ENCODE measurements around the gene HDLBP. TPM values are rescaled to one million over a fixed set of nuclear protein-coding genes. Genes with fewer than 3 reads are reported as not detected.

Gene HDLBP
- total RNA-seq, 1 donor from 2014 or later, result 216 TPM

DNA sequence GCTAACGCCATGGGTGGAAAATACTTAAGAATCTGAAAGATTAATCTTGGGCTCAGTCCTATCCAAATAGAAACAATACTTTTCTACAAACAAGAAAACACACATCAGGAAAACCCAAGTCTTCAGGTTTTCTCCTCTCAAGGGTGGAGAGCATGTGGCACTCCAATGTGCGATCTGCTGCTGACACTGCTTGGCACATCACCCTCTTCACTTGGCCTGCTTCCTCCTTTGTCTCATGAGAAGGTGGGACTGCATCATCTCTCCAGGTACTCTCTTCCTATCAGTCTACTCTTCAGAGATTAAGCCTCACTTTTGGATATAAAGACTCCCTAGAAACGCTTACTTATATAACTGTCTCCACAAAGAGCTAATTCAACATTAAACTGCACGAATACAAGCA, 26.4 kb downstream of the HDLBP start:
- Mint-ChIP-seq H3K4me1 (ENCODE audit: low read depth, unreplicated experiment) (no peaks in the 10 kb centered on the region), H3K9me3 (ENCODE audit: unreplicated experiment) (no peaks in the 10 kb centered on the region), H3K4me3 (ENCODE audit: unreplicated experiment) (no peak overlapping the region), H3K36me3 (ENCODE audit: unreplicated experiment) (no peaks in the 10 kb centered on the region), H3K27me3 (ENCODE audit: unreplicated experiment) (no peaks in the 10 kb centered on the region), H3K27ac (ENCODE audit: unreplicated experiment) (no peak overlapping the region)
- TF ChIP-seq, protein P1, sequence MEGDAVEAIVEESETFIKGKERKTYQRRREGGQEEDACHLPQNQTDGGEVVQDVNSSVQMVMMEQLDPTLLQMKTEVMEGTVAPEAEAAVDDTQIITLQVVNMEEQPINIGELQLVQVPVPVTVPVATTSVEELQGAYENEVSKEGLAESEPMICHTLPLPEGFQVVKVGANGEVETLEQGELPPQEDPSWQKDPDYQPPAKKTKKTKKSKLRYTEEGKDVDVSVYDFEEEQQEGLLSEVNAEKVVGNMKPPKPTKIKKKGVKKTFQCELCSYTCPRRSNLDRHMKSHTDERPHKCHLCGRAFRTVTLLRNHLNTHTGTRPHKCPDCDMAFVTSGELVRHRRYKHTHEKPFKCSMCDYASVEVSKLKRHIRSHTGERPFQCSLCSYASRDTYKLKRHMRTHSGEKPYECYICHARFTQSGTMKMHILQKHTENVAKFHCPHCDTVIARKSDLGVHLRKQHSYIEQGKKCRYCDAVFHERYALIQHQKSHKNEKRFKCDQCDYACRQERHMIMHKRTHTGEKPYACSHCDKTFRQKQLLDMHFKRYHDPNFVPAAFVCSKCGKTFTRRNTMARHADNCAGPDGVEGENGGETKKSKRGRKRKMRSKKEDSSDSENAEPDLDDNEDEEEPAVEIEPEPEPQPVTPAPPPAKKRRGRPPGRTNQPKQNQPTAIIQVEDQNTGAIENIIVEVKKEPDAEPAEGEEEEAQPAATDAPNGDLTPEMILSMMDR (IDR thresholded peaks at IDR 0.05; ENCODE audit: partially characterized antibody, unreplicated experiment), result no peak
- DNase-seq, result no peak

DNA sequence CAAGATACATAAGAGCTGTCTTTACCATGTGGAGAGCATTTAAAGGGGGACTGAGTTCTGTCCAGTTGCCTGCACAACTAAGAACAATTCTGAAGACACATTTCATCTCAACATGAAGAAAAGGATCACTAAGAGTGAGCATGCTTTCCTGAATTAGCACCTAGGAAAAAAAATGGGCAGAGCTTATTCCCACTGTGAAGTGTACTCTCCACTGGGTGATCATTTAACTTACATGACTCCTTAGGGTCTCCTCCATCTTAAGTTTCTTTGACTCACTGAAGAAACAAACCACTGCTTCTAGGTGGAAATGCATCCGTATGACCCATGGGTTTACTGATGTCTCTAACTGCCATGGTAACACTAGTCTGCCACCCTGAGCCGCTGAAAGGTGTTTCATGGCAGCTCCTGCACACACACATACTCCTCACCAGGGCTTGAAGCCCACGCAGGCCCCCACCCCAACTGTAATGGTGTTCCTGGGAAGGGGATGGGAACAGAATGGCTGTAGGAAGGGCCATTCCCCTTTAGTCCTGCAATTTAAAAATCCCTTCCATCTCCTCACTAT, 27.1 kb downstream of the HDLBP start:
- no peaks in the 10 kb centered on the region for H3K27me3 Mint-ChIP-seq (ENCODE audit: unreplicated experiment)
- no peaks in the 10 kb centered on the region for H3K36me3 Mint-ChIP-seq (ENCODE audit: unreplicated experiment)
- no peaks in the 10 kb centered on the region for H3K9me3 Mint-ChIP-seq (ENCODE audit: unreplicated experiment)
- DNase-seq, result no peak
- H3K27ac Mint-ChIP-seq (ENCODE audit: unreplicated experiment), result no peak overlapping the region
- H3K4me1 Mint-ChIP-seq (ENCODE audit: low read depth, unreplicated experiment), result no peaks in the 10 kb centered on the region
- TF ChIP-seq, protein P1 (IDR thresholded peaks at IDR 0.05; ENCODE audit: partially characterized antibody, unreplicated experiment), result no peak
- H3K4me3 Mint-ChIP-seq (ENCODE audit: unreplicated experiment), result no peak overlapping the region

DNA sequence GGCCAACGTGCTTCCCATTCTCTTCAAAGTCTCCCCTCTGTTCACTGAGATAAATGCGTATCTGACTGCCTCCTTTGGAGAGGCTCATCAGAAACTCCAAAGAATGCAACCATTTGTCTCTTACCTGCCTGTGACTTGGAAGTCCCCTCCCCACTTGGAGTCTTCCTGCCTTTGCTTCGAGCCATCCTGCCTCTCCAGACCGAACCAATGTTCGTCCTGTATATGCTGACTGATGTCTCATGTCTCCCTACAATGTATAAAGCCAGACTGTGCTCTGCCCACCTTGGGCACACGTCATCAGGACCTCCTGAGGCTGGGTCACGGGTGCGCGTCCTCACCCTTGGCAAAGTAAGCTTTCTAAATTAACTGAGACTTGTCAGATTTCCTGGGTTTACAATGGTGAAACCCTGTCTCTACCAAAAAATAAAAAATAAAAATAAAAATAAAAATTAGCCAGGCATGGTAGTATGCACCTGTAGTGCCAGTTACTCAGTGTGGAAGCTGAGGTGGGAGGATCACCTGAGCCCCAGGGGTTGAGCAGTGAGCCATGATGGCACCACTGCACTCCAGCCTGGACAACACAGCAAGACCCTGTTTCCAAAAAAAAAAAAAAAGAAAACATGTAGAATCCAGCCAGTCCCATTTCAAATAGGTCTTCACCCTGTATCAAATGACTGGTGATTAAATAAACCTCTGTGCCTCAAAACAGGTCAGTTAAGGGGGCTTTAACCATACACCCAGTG, 29.0 kb downstream of the HDLBP start:
- Mint-ChIP-seq H3K4me1 (ENCODE audit: low read depth, unreplicated experiment) (peaks cover 8% of the 10 kb centered on the region), H3K4me3 (ENCODE audit: unreplicated experiment) (no peak overlapping the region), H3K9me3 (ENCODE audit: unreplicated experiment) (no peaks in the 10 kb centered on the region), H3K36me3 (ENCODE audit: unreplicated experiment) (no peaks in the 10 kb centered on the region), H3K27me3 (ENCODE audit: unreplicated experiment) (no peaks in the 10 kb centered on the region), H3K27ac (ENCODE audit: unreplicated experiment) (no peak overlapping the region)
- TF ChIP-seq, protein P1 (IDR thresholded peaks at IDR 0.05; ENCODE audit: partially characterized antibody, unreplicated experiment), result no peak
- no peak for DNase-seq

DNA sequence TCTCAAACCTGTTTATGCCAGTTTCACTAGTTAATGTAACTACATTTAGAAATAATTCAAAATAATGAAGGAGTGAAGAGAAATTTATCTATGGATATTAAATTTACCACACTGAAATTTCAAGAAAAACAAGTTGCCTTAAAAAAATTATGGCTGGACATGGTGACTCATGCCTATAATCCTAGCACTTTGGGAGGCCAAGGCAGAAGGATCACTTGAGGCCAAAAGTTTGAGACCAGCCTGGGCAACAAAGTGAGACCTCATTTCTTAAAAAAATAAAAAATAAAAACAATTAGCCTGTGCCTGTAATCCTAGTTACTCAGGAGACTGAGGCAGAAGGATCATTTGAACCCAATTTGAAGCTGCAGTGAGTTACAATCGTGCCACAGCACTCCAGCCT, 29.9 kb downstream of the HDLBP start:
- Mint-ChIP-seq H3K4me3 (ENCODE audit: unreplicated experiment) (no peak overlapping the region), H3K9me3 (ENCODE audit: unreplicated experiment) (no peaks in the 10 kb centered on the region), H3K36me3 (ENCODE audit: unreplicated experiment) (no peaks in the 10 kb centered on the region), H3K4me1 (ENCODE audit: low read depth, unreplicated experiment) (peaks cover 8% of the 10 kb centered on the region), H3K27me3 (ENCODE audit: unreplicated experiment) (no peaks in the 10 kb centered on the region), H3K27ac (ENCODE audit: unreplicated experiment) (no peak overlapping the region)
- no peak for DNase-seq
- TF ChIP-seq, protein P1 (IDR thresholded peaks at IDR 0.05; ENCODE audit: partially characterized antibody, unreplicated experiment), result no peak

DNA sequence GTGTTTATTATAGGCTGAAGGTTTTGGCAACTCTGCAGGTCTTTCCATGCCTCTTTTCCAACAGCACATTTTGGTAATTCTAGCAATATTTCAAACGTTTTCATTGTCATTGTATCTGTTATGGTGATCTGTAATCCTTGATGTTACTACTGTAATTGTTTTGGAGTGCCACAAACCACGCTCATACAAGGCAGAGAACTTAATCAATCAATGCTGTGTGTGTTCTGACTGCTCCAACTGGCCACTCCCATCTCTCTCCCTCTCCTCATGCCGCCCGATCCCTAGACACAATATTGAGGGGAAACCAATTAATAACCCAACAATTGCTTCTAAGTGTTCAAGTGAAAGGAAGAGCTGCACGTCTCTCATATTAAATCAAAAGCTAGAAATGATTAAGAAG, 32.9 kb downstream of the HDLBP start:
- Mint-ChIP-seq H3K27ac (ENCODE audit: unreplicated experiment) (peak overlapping the region; percentile 17), H3K36me3 (ENCODE audit: unreplicated experiment) (no peaks in the 10 kb centered on the region), H3K4me1 (ENCODE audit: low read depth, unreplicated experiment) (peaks cover 15% of the 10 kb centered on the region), H3K9me3 (ENCODE audit: unreplicated experiment) (no peaks in the 10 kb centered on the region), H3K27me3 (ENCODE audit: unreplicated experiment) (peaks cover 2% of the 10 kb centered on the region), H3K4me3 (ENCODE audit: unreplicated experiment) (no peak overlapping the region)
- TF ChIP-seq, protein P1 (IDR thresholded peaks at IDR 0.05; ENCODE audit: partially characterized antibody, unreplicated experiment), result no peak
- no peak for DNase-seq

Measured in glutamatergic neuron (in vitro differentiated cells).